SK-N-SH (cell line): ENCODE measurements around the gene RPL7A. TPM values are rescaled to one million over a fixed set of nuclear protein-coding genes. Genes with fewer than 3 reads are reported as not detected.

ENCODE experiments used
- CTCF ChIA-PET: fragments of 300-600, 350-600 bp; formaldehyde crosslinking; extraction: SDS; loops from one replicate; lab custom pipeline; 2021; lab: Yijun Ruan, JAX
- POLR2A ChIA-PET: fragments of 350-600 bp; sonication (Branson Sonifier 250); formaldehyde crosslinking; extraction: SDS; loops from one replicate; lab custom pipeline; 2020; ENCODE audit warnings: antibody characterized with exemption, inconsistent platforms; lab: Yijun Ruan, JAX
- DNase-seq: peaks from one replicate; pipeline ENCODE4 v3.0.0; 2012
- H2AFZ ChIP-seq: fragments of 200-600 bp; sonication (generic); 2 replicates; pipeline ENCODE4 v1.8.1; 2016; ENCODE audit warnings: antibody characterized with exemption, mild to moderate bottlenecking, low read depth
- H3F3A ChIP-seq: fragments of 200-600 bp; sonication (generic); replicated peaks from 2 replicates; pipeline ENCODE3; 2016; ENCODE audit warnings: antibody characterized with exemption, mild to moderate bottlenecking; ENCODE audit not compliant: insufficient read depth
- H3K27ac ChIP-seq, 2 experiments: fragments of 200-500 bp in 1 of 2; fragments of 200-600 bp in 1 of 2; sonication (Bioruptor generic) in 1 of 2; sonication (generic), shearing (Covaris generic) in 1 of 2; 2 replicates each; pipeline versions ENCODE4 v1.5.1 to v1.6.1; 2014 to 2016; ENCODE audit warnings: low read depth in 2 of 2, inconsistent platforms in 1 of 2, low read length in 1 of 2, mild to moderate bottlenecking in 1 of 2, mixed read lengths in 1 of 2
- H3K27me3 ChIP-seq: fragments of 200-600 bp; sonication (generic), shearing (Covaris generic); 2 replicates; pipeline ENCODE4 v1.6.1; 2016; ENCODE audit warnings: mixed run types; ENCODE audit not compliant: insufficient read depth
- H3K36me3 ChIP-seq, 2 experiments: fragments of 200-500 bp in 1 of 2; fragments of 200-600 bp in 1 of 2; sonication (Bioruptor generic) in 1 of 2; sonication (generic) in 1 of 2; replicated peaks in 1 of 2; 2 replicates each; pipeline versions ENCODE3 to v1.5.1; 2014 to 2016; ENCODE audit warnings: low read length in 1 of 2, mild to moderate bottlenecking in 1 of 2; ENCODE audit not compliant: insufficient read depth in 2 of 2, control insufficient read depth in 1 of 2
- H3K4me1 ChIP-seq, 2 experiments: fragments of 200-500 bp in 1 of 2; fragments of 200-600 bp in 1 of 2; sonication (Bioruptor generic) in 1 of 2; sonication (generic), shearing (Covaris generic) in 1 of 2; 2 replicates each; pipeline versions ENCODE4 v1.5.1 to v1.6.1; 2014 to 2016; ENCODE audit warnings: low read depth in 1 of 2, low read length in 1 of 2, mixed run types in 1 of 2; ENCODE audit not compliant: insufficient read depth in 2 of 2, control insufficient read depth in 1 of 2
- H3K4me2 ChIP-seq: fragments of 200-600 bp; sonication (generic), shearing (Covaris generic); 2 replicates; pipeline ENCODE4 v1.6.1; 2017; ENCODE audit warnings: mixed run types
- H3K4me3 ChIP-seq, 2 experiments: fragments of 200-500 bp in 1 of 2; fragments of 200-600 bp in 1 of 2; sonication (Bioruptor generic) in 1 of 2; sonication (generic), shearing (Covaris generic) in 1 of 2; 2 replicates each; pipeline versions ENCODE4 v1.5.1 to v1.8.1; 2014 to 2016; ENCODE audit warnings: low read depth in 2 of 2, inconsistent platforms in 1 of 2, low read length in 1 of 2, mild to moderate bottlenecking in 1 of 2, mixed read lengths in 1 of 2, moderate library complexity in 1 of 2
- H3K79me2 ChIP-seq: fragments of 200-600 bp; sonication (generic); 2 replicates; pipeline ENCODE4 v1.8.1; 2017; ENCODE audit warnings: mild to moderate bottlenecking; ENCODE audit not compliant: insufficient read depth
- H3K9ac ChIP-seq: fragments of 200-600 bp; sonication (generic); 2 replicates; pipeline ENCODE4 v1.6.1; 2017; ENCODE audit warnings: mixed run types
- H3K9me2 ChIP-seq: fragments of 200-600 bp; sonication (generic); 2 replicates; pipeline ENCODE4 v1.6.1; 2017; ENCODE audit warnings: mixed run types
- H3K9me3 ChIP-seq: fragments of 200-600 bp; sonication (generic); 2 replicates; pipeline ENCODE4 v1.6.1; 2017; ENCODE audit warnings: mixed run types, mild to moderate bottlenecking, moderate library complexity
- H4K20me1 ChIP-seq: fragments of 200-600 bp; sonication (generic); 2 replicates; pipeline ENCODE4 v1.6.1; 2017; ENCODE audit warnings: mild to moderate bottlenecking, mixed run types; ENCODE audit not compliant: insufficient read depth
- CTCF ChIP-seq: fragments of 200-600 bp; sonication (generic); IDR thresholded peaks from 2 replicates; pipeline ENCODE4 v1.6.1; 2017; ENCODE audit warnings: antibody characterized with exemption, mild to moderate bottlenecking, moderate library complexity
- ELF1 ChIP-seq: IDR thresholded peaks from 2 replicates; pipeline ENCODE4 v1.4.0; 2012
- FOXJ3 ChIP-seq: sonication (generic); formaldehyde crosslinking; IDR thresholded peaks from 2 replicates; pipeline ENCODE4 v1.5.1; 2020; ENCODE audit warnings: mild to moderate bottlenecking, missing genetic modification reagents
- FOXM1 ChIP-seq: IDR thresholded peaks from 2 replicates; pipeline ENCODE4 v1.4.0; 2012; ENCODE audit warnings: low read depth, mild to moderate bottlenecking
- GABPA ChIP-seq: IDR thresholded peaks from 2 replicates; pipeline ENCODE4 v1.4.0; 2012; ENCODE audit warnings: low read depth, mild to moderate bottlenecking
- JUND ChIP-seq: IDR thresholded peaks from 2 replicates; pipeline ENCODE4 v1.4.0; 2012
- MAX ChIP-seq: IDR thresholded peaks from 2 replicates; pipeline ENCODE4 v1.4.0; 2012; ENCODE audit warnings: low read depth
- REST ChIP-seq: IDR thresholded peaks from 2 replicates; pipeline ENCODE4 v1.6.1; 2012; ENCODE audit warnings: mild to moderate bottlenecking, low read depth, low read length, moderate library complexity
- RFX5 ChIP-seq: IDR thresholded peaks from 2 replicates; pipeline ENCODE4 v1.6.1; 2012; ENCODE audit warnings: mild to moderate bottlenecking, improper control_type of control experiment, low read length
- RXRA ChIP-seq: IDR thresholded peaks from 2 replicates; pipeline ENCODE4 v1.4.0; 2012; ENCODE audit warnings: low read depth, mild to moderate bottlenecking, borderline replicate concordance
- SMC3 ChIP-seq: IDR thresholded peaks from 2 replicates; pipeline ENCODE4 v1.6.1; 2012; ENCODE audit warnings: low read depth, low read length, improper control_type of control experiment
- TCF12 ChIP-seq: IDR thresholded peaks from 2 replicates; pipeline ENCODE4 v1.4.0; 2012
- YY1 ChIP-seq: IDR thresholded peaks from 2 replicates; pipeline ENCODE4 v1.4.0; 2012; ENCODE audit warnings: low read depth, mild to moderate bottlenecking
- WGBS: methylation state at CpG from one replicate; pipeline ENCODE4 v1.1.6; 2017; ENCODE audit warnings: low lambda C conversion rate; 5-methylcytosine and 5-hydroxymethylcytosine counted together
- polyA plus RNA-seq, 3 experiments: library from polyadenylated mRNA; depleted of rRNA; stranded (reverse); fragments of >200 nt; gene quantifications; 2 replicates each; pipeline ENCODE4 v1.2.3, GENCODE V29; 2012

RPL7A gene
- polyA plus RNA-seq, 1 of the 3 experiments (the other 2 are of a cell fraction) = 4,121 TPM

- Histone ChIP-seq H3K9me3 (no peaks in the 10 kb centered on the region), H3K9ac (no peak overlapping the region), H3K4me1 (peaks cover 8 to 15% of the 10 kb centered on the region in 2 experiments; a peak in 1 of 4 replicates), H4K20me1 (0 out of 2 replicates have a peak, but pooled peaks cover 13% of the 10 kb centered on the region), H3K4me3 (no peak overlapping the region), H3K27me3 (no peaks in the 10 kb centered on the region), H3K9me2 (no peaks in the 10 kb centered on the region), H3K4me2 (no peak overlapping the region), H3K27ac (no peak overlapping the region), H3K36me3 (peaks cover 38 to 46% of the 10 kb centered on the region in 2 experiments), H2AFZ (no peak overlapping the region), H3F3A (peaks cover 21% of the 10 kb centered on the region), H3K79me2 (peaks cover 27% of the 10 kb centered on the region)
- ChIA-PET POLR2A (interaction anchor here (0.5 to 3.8 kb wide), 2 partner anchors 14 to 21 kb away, joined by 3 to 16 read pairs; partner anchors contain the start of genes MED22 and RPL7A), CTCF (interaction anchor here (1.4 to 4.8 kb wide), 3 partner anchors 10 to 147 kb away, joined by 4 to 33 read pairs (median 6); partner anchors contain the start of genes MED22 and RPL7A)
- no peak for TF ChIP-seq ELF1
- TF ChIP-seq TCF12 = no peak
- TF ChIP-seq RXRA = no peak
- TF ChIP-seq SMC3 = no peak
- no peak for TF ChIP-seq JUND
- no peak for TF ChIP-seq MAX
- no peak for TF ChIP-seq CTCF
- TF ChIP-seq YY1 = no peak
- TF ChIP-seq FOXM1 = no peak
- TF ChIP-seq REST = no peak
- TF ChIP-seq FOXJ3 = no peak
- TF ChIP-seq RFX5 = no peak
- no peak for TF ChIP-seq GABPA
- WGBS = 100% methylated on average over 3 of the region's 10 CpGs
- DNase-seq = no peak
Observed at GRCh38 chr9:133333566-133333965, 14.5 kb upstream of the RPL7A start.
